SK-N-SH treated with all-trans-retinoic acid at 6 μM for 48 hours (cell line): ENCODE measurements around the gene PSMD8.

Source experiments
- ARNTL ChIP-seq: fragments of 450-650 bp; formaldehyde crosslinking; IDR thresholded peaks from 2 replicates; pipeline ENCODE4 v1.5.0; 2020; ENCODE audit warnings: low read depth, mild to moderate bottlenecking, moderate library complexity, borderline replicate concordance
- ESRRG ChIP-seq: fragments of 250-450 bp; sonication (Bioruptor Pico); IDR thresholded peaks from 2 replicates; pipeline ENCODE4 v1.6.1; 2021; ENCODE audit warnings: mild to moderate bottlenecking
- OSR1 ChIP-seq: fragments of 250-450 bp; sonication (Bioruptor Pico); IDR thresholded peaks from 2 replicates; pipeline ENCODE4 v1.8.0; 2022; ENCODE audit warnings: moderate library complexity, mild to moderate bottlenecking, inconsistent platforms
- ZFP3 ChIP-seq: fragments of 250-450 bp; sonication (Bioruptor Pico); IDR thresholded peaks from 2 replicates; pipeline ENCODE4 v1.5.0; 2020; ENCODE audit warnings: mild to moderate bottlenecking, moderate library complexity
- ZNF565 ChIP-seq: fragments of 450-650 bp; formaldehyde crosslinking; conservative IDR thresholded peaks from 2 replicates; pipeline ENCODE4 v1.5.0; 2020; ENCODE audit warnings: low read depth, mild to moderate bottlenecking, moderate library complexity
- ZNF8 ChIP-seq: fragments of 450-650 bp; formaldehyde crosslinking; IDR thresholded peaks from 2 replicates; pipeline ENCODE4 v1.5.0; 2020; ENCODE audit warnings: mild to moderate bottlenecking, moderate library complexity
- TF ChIP-seq, protein P1 (sequence below): fragments of 250-450 bp; sonication (Bioruptor Pico); IDR thresholded peaks from 2 replicates; pipeline ENCODE4 v1.8.0; 2020; ENCODE audit warnings: mild to moderate bottlenecking, moderate library complexity, borderline replicate concordance
- TF ChIP-seq, protein P2 (sequence below): fragments of 250-450 bp; sonication (Bioruptor Pico); IDR thresholded peaks from 2 replicates; pipeline ENCODE4 v1.5.1; 2020; ENCODE audit warnings: low read depth, mild to moderate bottlenecking, moderate library complexity
- TF ChIP-seq, protein P3 (sequence below): fragments of 250-450 bp; sonication (Bioruptor Pico); IDR thresholded peaks from 2 replicates; pipeline ENCODE4 v1.5.0; 2020; ENCODE audit warnings: mild to moderate bottlenecking, moderate library complexity

DNA sequence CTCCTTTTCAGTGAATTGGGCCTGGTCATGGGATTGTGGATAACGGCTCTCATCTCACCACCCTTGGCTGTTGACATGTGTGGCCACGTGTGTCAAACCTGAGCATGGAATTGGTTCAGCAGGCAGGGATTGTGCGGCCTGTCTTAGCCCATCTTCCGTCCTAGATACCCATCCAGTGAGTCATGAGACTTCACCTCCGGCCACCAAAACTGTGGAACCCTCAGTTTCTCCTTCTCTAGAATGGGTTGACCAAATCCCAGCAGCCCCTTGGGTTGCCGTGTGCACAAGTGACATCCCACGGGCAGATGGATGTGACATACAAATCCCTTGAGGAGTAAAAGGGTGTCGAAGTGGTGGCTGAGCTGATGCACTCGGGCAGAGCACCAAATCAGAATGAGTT is 6.8 kb downstream of the PSMD8 start:
- TF ChIP-seq ESRRG (CRISPR knock-in tag) (no peak), ZNF565 (no peak), ZFP3 (CRISPR knock-in tag) (no peak), ARNTL (CRISPR knock-in tag) (no peak), ZNF8 (CRISPR knock-in tag) (no peak), OSR1 (CRISPR knock-in tag) (no peak)
- TF ChIP-seq, protein P1, sequence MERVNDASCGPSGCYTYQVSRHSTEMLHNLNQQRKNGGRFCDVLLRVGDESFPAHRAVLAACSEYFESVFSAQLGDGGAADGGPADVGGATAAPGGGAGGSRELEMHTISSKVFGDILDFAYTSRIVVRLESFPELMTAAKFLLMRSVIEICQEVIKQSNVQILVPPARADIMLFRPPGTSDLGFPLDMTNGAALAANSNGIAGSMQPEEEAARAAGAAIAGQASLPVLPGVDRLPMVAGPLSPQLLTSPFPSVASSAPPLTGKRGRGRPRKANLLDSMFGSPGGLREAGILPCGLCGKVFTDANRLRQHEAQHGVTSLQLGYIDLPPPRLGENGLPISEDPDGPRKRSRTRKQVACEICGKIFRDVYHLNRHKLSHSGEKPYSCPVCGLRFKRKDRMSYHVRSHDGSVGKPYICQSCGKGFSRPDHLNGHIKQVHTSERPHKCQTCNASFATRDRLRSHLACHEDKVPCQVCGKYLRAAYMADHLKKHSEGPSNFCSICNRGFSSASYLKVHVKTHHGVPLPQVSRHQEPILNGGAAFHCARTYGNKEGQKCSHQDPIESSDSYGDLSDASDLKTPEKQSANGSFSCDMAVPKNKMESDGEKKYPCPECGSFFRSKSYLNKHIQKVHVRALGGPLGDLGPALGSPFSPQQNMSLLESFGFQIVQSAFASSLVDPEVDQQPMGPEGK (CRISPR knock-in tag), result no peak
- TF ChIP-seq, protein P2, sequence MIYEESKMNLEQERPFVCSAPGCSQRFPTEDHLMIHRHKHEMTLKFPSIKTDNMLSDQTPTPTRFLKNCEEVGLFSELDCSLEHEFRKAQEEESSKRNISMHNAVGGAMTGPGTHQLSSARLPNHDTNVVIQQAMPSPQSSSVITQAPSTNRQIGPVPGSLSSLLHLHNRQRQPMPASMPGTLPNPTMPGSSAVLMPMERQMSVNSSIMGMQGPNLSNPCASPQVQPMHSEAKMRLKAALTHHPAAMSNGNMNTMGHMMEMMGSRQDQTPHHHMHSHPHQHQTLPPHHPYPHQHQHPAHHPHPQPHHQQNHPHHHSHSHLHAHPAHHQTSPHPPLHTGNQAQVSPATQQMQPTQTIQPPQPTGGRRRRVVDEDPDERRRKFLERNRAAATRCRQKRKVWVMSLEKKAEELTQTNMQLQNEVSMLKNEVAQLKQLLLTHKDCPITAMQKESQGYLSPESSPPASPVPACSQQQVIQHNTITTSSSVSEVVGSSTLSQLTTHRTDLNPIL, result no peak
- TF ChIP-seq, protein P3, sequence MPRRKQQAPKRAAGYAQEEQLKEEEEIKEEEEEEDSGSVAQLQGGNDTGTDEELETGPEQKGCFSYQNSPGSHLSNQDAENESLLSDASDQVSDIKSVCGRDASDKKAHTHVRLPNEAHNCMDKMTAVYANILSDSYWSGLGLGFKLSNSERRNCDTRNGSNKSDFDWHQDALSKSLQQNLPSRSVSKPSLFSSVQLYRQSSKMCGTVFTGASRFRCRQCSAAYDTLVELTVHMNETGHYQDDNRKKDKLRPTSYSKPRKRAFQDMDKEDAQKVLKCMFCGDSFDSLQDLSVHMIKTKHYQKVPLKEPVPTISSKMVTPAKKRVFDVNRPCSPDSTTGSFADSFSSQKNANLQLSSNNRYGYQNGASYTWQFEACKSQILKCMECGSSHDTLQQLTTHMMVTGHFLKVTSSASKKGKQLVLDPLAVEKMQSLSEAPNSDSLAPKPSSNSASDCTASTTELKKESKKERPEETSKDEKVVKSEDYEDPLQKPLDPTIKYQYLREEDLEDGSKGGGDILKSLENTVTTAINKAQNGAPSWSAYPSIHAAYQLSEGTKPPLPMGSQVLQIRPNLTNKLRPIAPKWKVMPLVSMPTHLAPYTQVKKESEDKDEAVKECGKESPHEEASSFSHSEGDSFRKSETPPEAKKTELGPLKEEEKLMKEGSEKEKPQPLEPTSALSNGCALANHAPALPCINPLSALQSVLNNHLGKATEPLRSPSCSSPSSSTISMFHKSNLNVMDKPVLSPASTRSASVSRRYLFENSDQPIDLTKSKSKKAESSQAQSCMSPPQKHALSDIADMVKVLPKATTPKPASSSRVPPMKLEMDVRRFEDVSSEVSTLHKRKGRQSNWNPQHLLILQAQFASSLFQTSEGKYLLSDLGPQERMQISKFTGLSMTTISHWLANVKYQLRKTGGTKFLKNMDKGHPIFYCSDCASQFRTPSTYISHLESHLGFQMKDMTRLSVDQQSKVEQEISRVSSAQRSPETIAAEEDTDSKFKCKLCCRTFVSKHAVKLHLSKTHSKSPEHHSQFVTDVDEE, result no peak
